SK-N-SH treated with all-trans-retinoic acid at 6 μM for 48 hours (cell line): ENCODE measurements around the gene CPEB3.

ENCODE experiments used
- ATAC-seq: fragments of 200-7000 bp; cut with Tn5 transposase; 3 replicates; pipeline ENCODE4 v1.9.1; 2020; ENCODE audit warnings: mild to moderate bottlenecking, moderate library complexity
- ARNTL ChIP-seq: fragments of 450-650 bp; formaldehyde crosslinking; IDR thresholded peaks from 2 replicates; pipeline ENCODE4 v1.5.0; 2020; ENCODE audit warnings: low read depth, mild to moderate bottlenecking, moderate library complexity, borderline replicate concordance
- BACH2 ChIP-seq: fragments of 250-450 bp; sonication (Bioruptor Pico); IDR thresholded peaks from 2 replicates; pipeline ENCODE4 v1.9.0; 2021; ENCODE audit warnings: mild to moderate bottlenecking, borderline replicate concordance
- CSDC2 ChIP-seq: fragments of 250-450 bp; sonication (Bioruptor Pico); IDR thresholded peaks from 2 replicates; pipeline ENCODE4 v1.5.0; 2020; ENCODE audit warnings: mild to moderate bottlenecking, moderate library complexity
- ESRRG ChIP-seq: fragments of 250-450 bp; sonication (Bioruptor Pico); IDR thresholded peaks from 2 replicates; pipeline ENCODE4 v1.6.1; 2021; ENCODE audit warnings: mild to moderate bottlenecking
- GLIS3 ChIP-seq: fragments of 250-450 bp; sonication (Bioruptor Pico); IDR thresholded peaks from 2 replicates; pipeline ENCODE4 v1.5.0; 2020; ENCODE audit warnings: mild to moderate bottlenecking, moderate library complexity
- ISL1 ChIP-seq: fragments of 250-450 bp; sonication (Bioruptor Pico); IDR thresholded peaks from 2 replicates; pipeline ENCODE4 v2.1.2; 2022; ENCODE audit warnings: mild to moderate bottlenecking, moderate library complexity
- OSR1 ChIP-seq: fragments of 250-450 bp; sonication (Bioruptor Pico); IDR thresholded peaks from 2 replicates; pipeline ENCODE4 v1.8.0; 2022; ENCODE audit warnings: moderate library complexity, mild to moderate bottlenecking, inconsistent platforms
- PPARA ChIP-seq: fragments of 250-450 bp; sonication (Bioruptor Pico); IDR thresholded peaks from 2 replicates; pipeline ENCODE4 v1.5.0; 2020; ENCODE audit warnings: mild to moderate bottlenecking, borderline replicate concordance
- RARB ChIP-seq: fragments of 250-450 bp; sonication (Bioruptor Pico); IDR thresholded peaks from 2 replicates; pipeline ENCODE4 v1.8.0; 2021; ENCODE audit warnings: mild to moderate bottlenecking, moderate library complexity
- TCF4 ChIP-seq: fragments of 250-450 bp; sonication (Bioruptor Pico); IDR thresholded peaks from 2 replicates; pipeline ENCODE4 v1.8.0; 2021; ENCODE audit warnings: mild to moderate bottlenecking, moderate library complexity, borderline replicate concordance
- TOX ChIP-seq: fragments of 250-450 bp; sonication (Bioruptor Pico); IDR thresholded peaks from 2 replicates; pipeline ENCODE4 v1.8.0; 2021; ENCODE audit warnings: mild to moderate bottlenecking, moderate library complexity, borderline replicate concordance
- ZC3H10 ChIP-seq: fragments of 250-450 bp; sonication (Bioruptor Pico); IDR thresholded peaks from 2 replicates; pipeline ENCODE4 v1.5.1; 2021; ENCODE audit warnings: mild to moderate bottlenecking, moderate library complexity
- ZFP3 ChIP-seq: fragments of 250-450 bp; sonication (Bioruptor Pico); IDR thresholded peaks from 2 replicates; pipeline ENCODE4 v1.5.0; 2020; ENCODE audit warnings: mild to moderate bottlenecking, moderate library complexity
- ZFP30 ChIP-seq: fragments of 450-650 bp; formaldehyde crosslinking; IDR thresholded peaks from 2 replicates; pipeline ENCODE4 v1.5.0; 2022; ENCODE audit warnings: mild to moderate bottlenecking, moderate library complexity
- ZNF565 ChIP-seq: fragments of 450-650 bp; formaldehyde crosslinking; conservative IDR thresholded peaks from 2 replicates; pipeline ENCODE4 v1.5.0; 2020; ENCODE audit warnings: low read depth, mild to moderate bottlenecking, moderate library complexity
- ZNF70 ChIP-seq: fragments of 450-650 bp; formaldehyde crosslinking; IDR thresholded peaks from 2 replicates; pipeline ENCODE4 v1.5.0; 2020; ENCODE audit warnings: mild to moderate bottlenecking, moderate library complexity
- ZNF8 ChIP-seq: fragments of 450-650 bp; formaldehyde crosslinking; IDR thresholded peaks from 2 replicates; pipeline ENCODE4 v1.5.0; 2020; ENCODE audit warnings: mild to moderate bottlenecking, moderate library complexity
- TF ChIP-seq, protein P1 (sequence below): fragments of 250-450 bp; sonication (Bioruptor Pico); IDR thresholded peaks from 2 replicates; pipeline ENCODE4 v1.8.0; 2020; ENCODE audit warnings: mild to moderate bottlenecking, moderate library complexity, borderline replicate concordance
- TF ChIP-seq, protein P2 (sequence below): fragments of 250-450 bp; sonication (Bioruptor Pico); IDR thresholded peaks from 2 replicates; pipeline ENCODE4 v1.5.1; 2020; ENCODE audit warnings: low read depth, mild to moderate bottlenecking, moderate library complexity
- TF ChIP-seq, protein P3 (sequence below): fragments of 250-450 bp; sonication (Bioruptor Pico); IDR thresholded peaks from 2 replicates; pipeline ENCODE4 v1.5.0; 2020; ENCODE audit warnings: mild to moderate bottlenecking, moderate library complexity
- TF ChIP-seq, protein P4 (sequence below): fragments of 250-450 bp; sonication (Bioruptor Pico); IDR thresholded peaks from 2 replicates; pipeline ENCODE4 v1.8.0; 2021; ENCODE audit warnings: low read depth, mild to moderate bottlenecking, moderate library complexity, borderline replicate concordance

Gene CPEB3

DNA sequence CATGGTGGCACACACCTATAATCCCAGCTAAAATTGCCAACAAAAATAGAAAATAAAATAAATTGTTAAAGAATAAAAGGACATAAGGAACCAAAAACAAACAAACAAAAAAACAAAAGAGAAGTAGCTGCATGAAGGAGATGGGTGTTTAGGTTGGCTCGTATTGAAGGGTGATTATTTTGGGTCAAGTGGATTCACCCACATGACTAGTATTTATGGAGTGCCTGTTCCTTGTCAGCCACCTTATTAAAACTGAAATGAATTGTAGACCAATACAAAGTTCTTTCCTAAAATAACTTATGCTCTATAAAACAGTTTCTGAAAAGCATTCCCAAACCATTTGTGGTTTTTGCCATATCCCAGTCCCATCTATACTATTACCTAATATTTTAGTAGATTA is 228.6 kb downstream of the CPEB3 start (continued):
- TF ChIP-seq, protein P1, sequence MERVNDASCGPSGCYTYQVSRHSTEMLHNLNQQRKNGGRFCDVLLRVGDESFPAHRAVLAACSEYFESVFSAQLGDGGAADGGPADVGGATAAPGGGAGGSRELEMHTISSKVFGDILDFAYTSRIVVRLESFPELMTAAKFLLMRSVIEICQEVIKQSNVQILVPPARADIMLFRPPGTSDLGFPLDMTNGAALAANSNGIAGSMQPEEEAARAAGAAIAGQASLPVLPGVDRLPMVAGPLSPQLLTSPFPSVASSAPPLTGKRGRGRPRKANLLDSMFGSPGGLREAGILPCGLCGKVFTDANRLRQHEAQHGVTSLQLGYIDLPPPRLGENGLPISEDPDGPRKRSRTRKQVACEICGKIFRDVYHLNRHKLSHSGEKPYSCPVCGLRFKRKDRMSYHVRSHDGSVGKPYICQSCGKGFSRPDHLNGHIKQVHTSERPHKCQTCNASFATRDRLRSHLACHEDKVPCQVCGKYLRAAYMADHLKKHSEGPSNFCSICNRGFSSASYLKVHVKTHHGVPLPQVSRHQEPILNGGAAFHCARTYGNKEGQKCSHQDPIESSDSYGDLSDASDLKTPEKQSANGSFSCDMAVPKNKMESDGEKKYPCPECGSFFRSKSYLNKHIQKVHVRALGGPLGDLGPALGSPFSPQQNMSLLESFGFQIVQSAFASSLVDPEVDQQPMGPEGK: no peak
- TF ChIP-seq RARB (CRISPR knock-in tag): no peak
- TF ChIP-seq ARNTL (CRISPR knock-in tag): no peak
- no peak for TF ChIP-seq ZNF70
- TF ChIP-seq ZC3H10 (CRISPR knock-in tag): no peak

DNA sequence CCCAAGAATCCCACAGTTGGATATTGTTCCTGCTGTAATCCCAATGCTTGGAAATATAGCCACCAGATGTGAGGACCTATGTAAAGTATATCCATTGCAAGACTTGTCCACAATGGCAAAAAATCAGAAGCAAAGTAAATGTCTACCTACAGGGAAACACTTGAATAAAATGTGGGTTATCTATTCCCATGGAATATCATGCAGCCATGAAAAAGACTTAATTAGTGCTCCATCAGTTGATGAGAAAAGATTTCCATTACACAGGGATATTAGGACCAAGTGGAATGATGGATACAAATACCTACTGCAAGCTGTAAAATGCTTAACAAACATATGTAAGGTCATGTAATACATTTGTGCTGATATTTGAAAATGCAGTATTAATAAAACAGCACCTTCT is 236.1 kb downstream of the CPEB3 start:
- no peak for TF ChIP-seq OSR1 (CRISPR knock-in tag)
- TF ChIP-seq, protein P2, sequence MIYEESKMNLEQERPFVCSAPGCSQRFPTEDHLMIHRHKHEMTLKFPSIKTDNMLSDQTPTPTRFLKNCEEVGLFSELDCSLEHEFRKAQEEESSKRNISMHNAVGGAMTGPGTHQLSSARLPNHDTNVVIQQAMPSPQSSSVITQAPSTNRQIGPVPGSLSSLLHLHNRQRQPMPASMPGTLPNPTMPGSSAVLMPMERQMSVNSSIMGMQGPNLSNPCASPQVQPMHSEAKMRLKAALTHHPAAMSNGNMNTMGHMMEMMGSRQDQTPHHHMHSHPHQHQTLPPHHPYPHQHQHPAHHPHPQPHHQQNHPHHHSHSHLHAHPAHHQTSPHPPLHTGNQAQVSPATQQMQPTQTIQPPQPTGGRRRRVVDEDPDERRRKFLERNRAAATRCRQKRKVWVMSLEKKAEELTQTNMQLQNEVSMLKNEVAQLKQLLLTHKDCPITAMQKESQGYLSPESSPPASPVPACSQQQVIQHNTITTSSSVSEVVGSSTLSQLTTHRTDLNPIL (CRISPR knock-in tag): no peak
- no peak for TF ChIP-seq PPARA (CRISPR knock-in tag)
- TF ChIP-seq, protein P3, sequence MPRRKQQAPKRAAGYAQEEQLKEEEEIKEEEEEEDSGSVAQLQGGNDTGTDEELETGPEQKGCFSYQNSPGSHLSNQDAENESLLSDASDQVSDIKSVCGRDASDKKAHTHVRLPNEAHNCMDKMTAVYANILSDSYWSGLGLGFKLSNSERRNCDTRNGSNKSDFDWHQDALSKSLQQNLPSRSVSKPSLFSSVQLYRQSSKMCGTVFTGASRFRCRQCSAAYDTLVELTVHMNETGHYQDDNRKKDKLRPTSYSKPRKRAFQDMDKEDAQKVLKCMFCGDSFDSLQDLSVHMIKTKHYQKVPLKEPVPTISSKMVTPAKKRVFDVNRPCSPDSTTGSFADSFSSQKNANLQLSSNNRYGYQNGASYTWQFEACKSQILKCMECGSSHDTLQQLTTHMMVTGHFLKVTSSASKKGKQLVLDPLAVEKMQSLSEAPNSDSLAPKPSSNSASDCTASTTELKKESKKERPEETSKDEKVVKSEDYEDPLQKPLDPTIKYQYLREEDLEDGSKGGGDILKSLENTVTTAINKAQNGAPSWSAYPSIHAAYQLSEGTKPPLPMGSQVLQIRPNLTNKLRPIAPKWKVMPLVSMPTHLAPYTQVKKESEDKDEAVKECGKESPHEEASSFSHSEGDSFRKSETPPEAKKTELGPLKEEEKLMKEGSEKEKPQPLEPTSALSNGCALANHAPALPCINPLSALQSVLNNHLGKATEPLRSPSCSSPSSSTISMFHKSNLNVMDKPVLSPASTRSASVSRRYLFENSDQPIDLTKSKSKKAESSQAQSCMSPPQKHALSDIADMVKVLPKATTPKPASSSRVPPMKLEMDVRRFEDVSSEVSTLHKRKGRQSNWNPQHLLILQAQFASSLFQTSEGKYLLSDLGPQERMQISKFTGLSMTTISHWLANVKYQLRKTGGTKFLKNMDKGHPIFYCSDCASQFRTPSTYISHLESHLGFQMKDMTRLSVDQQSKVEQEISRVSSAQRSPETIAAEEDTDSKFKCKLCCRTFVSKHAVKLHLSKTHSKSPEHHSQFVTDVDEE (CRISPR knock-in tag): no peak
- TF ChIP-seq BACH2 (CRISPR knock-in tag): no peak
- TF ChIP-seq CSDC2 (CRISPR knock-in tag): no peak
- TF ChIP-seq RARB (CRISPR knock-in tag): no peak
- no peak for TF ChIP-seq ZFP3 (CRISPR knock-in tag)
- no peak for TF ChIP-seq ZNF565 (CRISPR knock-in tag)
- TF ChIP-seq TOX (CRISPR knock-in tag): no peak
- TF ChIP-seq TCF4 (CRISPR knock-in tag): no peak
- no peak for TF ChIP-seq ZFP30
- no peak for TF ChIP-seq ZNF8
- no peak for TF ChIP-seq GLIS3 (CRISPR knock-in tag)
- no peak for TF ChIP-seq ISL1
- TF ChIP-seq, protein P4, sequence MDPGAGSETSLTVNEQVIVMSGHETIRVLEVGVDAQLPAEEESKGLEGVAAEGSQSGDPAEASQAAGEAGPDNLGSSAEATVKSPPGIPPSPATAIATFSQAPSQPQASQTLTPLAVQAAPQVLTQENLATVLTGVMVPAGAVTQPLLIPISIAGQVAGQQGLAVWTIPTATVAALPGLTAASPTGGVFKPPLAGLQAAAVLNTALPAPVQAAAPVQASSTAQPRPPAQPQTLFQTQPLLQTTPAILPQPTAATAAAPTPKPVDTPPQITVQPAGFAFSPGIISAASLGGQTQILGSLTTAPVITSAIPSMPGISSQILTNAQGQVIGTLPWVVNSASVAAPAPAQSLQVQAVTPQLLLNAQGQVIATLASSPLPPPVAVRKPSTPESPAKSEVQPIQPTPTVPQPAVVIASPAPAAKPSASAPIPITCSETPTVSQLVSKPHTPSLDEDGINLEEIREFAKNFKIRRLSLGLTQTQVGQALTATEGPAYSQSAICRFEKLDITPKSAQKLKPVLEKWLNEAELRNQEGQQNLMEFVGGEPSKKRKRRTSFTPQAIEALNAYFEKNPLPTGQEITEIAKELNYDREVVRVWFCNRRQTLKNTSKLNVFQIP: no peak
- TF ChIP-seq ESRRG (CRISPR knock-in tag): no peak
- ATAC-seq: no peak

DNA sequence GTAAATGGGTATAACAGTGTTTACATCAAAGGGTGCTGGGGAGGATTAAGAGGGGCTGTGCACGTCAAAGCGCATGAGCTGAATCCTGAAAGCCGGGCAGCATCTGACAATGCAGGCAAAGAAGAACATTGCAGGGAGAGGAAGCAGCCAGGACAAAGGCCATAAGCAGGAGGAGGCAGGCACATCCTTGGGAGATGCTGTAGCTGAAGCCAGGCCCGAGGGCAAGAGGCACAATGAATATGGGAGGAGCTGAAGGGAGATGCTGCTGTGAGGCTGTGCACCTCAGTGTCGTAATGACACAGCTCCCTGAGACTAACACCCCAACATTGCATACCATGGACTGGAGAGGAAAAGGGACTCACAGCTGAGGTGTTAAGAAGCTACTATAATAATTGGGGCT is 238.1 kb downstream of the CPEB3 start:
- no peak for ATAC-seq
- TF ChIP-seq ZNF565 (CRISPR knock-in tag) (no peak), ARNTL (CRISPR knock-in tag) (no peak), ZFP30 (no peak), ISL1 (no peak), PPARA (CRISPR knock-in tag) (no peak), BACH2 (CRISPR knock-in tag) (no peak)
- TF ChIP-seq, protein P2 (CRISPR knock-in tag): no peak
- TF ChIP-seq, all 23 proteins: peak for 0

DNA sequence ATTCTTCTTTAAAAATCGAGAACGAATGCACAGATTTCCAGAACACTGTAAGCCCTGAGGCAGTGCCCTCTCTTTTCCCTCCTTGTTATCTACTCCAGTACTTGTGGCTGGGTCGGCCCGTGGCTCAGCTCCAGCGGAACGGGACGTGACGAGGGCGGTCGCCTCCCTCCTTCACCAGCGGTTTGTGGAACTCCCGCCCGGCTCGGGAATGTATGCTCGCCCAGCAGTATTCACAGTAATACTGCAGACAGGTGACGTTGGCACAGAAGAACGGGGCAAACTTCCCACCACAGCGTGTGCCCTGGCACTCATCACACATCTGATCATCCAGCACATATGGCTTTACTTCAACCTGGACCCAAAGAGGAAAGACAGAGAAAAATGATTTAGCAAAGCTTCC is 238.8 kb downstream of the CPEB3 start:
- no peak for ATAC-seq
- no peak for TF ChIP-seq RARB (CRISPR knock-in tag)
- TF ChIP-seq GLIS3 (CRISPR knock-in tag): no peak
- no peak for TF ChIP-seq ZNF565 (CRISPR knock-in tag)
